Measurements from ENCODE around the gene TET1.
"Not testable (repeated sequence)": the region's sequence is repeated elsewhere in the genome, so short reads cannot be mapped to it uniquely, and the experiment has no call there.

The TET1 gene

DNA sequence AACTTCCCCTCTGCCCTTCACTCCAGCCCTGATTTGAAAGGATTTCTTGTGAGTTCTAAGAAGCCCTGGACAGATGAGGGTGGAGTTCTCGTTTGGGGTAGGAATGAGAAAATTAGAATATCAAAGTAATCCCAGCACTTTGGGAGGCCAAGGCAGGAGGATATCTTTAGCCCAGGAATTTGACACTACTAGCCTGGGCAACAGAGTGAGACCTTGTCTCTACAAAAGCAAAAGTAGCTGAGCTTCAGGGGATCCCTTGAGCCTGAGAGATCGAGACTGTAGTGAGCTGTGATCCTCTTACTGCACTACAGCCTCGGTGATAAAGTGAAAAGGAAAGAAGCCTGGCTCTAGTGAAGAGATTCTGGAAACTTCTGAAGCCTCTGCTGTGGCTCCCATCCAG, 76.2 kb downstream of the TET1 start:
- TF ChIP-seq MYC (IDR thresholded peaks at IDR 0.05; ENCODE audit: low read depth, low read length) (no peak), POLR2A (IDR thresholded peaks at IDR 0.05; ENCODE audit: extremely low read depth, insufficient read length) (no peak)
- TF ChIP-seq, protein P1, sequence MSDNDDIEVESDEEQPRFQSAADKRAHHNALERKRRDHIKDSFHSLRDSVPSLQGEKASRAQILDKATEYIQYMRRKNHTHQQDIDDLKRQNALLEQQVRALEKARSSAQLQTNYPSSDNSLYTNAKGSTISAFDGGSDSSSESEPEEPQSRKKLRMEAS (IDR thresholded peaks at IDR 0.05; ENCODE audit: low read depth, low read length), result no peak
- TF ChIP-seq, protein P2, sequence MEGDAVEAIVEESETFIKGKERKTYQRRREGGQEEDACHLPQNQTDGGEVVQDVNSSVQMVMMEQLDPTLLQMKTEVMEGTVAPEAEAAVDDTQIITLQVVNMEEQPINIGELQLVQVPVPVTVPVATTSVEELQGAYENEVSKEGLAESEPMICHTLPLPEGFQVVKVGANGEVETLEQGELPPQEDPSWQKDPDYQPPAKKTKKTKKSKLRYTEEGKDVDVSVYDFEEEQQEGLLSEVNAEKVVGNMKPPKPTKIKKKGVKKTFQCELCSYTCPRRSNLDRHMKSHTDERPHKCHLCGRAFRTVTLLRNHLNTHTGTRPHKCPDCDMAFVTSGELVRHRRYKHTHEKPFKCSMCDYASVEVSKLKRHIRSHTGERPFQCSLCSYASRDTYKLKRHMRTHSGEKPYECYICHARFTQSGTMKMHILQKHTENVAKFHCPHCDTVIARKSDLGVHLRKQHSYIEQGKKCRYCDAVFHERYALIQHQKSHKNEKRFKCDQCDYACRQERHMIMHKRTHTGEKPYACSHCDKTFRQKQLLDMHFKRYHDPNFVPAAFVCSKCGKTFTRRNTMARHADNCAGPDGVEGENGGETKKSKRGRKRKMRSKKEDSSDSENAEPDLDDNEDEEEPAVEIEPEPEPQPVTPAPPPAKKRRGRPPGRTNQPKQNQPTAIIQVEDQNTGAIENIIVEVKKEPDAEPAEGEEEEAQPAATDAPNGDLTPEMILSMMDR (IDR thresholded peaks at IDR 0.05; ENCODE audit: low read depth, low read length), result no peak
- no peak overlapping the region for H3K4me3 ChIP-seq (ENCODE audit: low read depth, low read length)
- DNase-seq (ENCODE audit: low read depth), result no peak

DNA sequence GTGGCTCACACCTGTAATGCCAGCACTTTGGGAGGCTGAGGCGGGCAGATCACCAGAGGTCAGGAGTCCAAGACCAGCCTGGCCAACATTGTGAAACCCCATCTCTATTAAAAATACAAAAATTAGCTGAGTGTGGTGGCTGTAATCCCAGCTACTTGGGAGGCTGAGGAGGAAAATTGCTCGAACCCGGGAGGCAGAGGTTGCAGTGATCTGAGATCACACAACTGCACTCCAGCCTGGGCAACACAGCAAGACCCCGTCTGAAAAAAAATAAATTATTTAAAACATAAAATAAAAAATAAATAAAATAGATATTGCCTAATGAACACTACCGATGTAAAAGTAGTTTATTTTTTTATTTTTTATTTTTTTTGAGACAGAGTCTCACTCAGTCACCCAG, 83.4 kb downstream of the TET1 start:
- DNase-seq (ENCODE audit: low read depth); H3K4me3 ChIP-seq (ENCODE audit: low read depth, low read length): not testable (repeated sequence)

DNA sequence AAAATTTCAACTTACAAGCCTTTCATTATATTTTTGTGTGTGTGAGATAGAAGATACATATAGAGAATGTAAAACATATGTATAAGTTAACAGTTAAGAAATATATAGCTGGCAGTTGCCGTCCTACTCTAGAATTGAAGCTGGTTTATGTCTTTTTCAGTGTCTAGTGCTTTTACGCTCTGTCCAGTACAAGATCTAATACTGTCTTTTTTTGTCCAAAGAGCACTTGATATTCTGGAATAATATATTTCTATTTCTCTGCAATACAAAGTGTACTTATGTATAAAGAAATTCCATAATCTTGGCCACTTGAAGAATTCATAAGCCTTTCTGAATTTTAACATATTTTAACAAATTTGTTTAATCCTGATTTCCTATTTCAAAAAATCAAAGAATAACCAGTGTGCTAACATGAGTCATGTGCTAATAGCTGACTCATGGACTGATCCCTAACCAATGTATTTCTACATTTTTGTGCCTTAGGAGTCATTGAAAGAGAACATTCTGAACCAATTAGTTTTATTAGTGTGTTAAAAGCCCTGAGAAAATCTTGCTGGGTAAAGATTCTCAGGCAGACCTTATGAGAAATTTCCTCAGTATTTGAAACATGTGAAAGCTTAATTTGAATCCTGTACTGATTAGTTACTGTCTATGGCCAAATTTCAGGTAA, 87.7 kb downstream of the TET1 start:
- peak; percentile 15 for DNase-seq (ENCODE audit: low read depth)
- H3K4me3 ChIP-seq (ENCODE audit: low read depth, low read length), result no peak overlapping the region
- TF ChIP-seq MYC (IDR thresholded peaks at IDR 0.05; ENCODE audit: low read depth, low read length) (no peak), POLR2A (IDR thresholded peaks at IDR 0.05; ENCODE audit: extremely low read depth, insufficient read length) (no peak)
- TF ChIP-seq, protein P2 (IDR thresholded peaks at IDR 0.05; ENCODE audit: low read depth, low read length), result no peak
- TF ChIP-seq, protein P1 (IDR thresholded peaks at IDR 0.05; ENCODE audit: low read depth, low read length), result no peak

DNA sequence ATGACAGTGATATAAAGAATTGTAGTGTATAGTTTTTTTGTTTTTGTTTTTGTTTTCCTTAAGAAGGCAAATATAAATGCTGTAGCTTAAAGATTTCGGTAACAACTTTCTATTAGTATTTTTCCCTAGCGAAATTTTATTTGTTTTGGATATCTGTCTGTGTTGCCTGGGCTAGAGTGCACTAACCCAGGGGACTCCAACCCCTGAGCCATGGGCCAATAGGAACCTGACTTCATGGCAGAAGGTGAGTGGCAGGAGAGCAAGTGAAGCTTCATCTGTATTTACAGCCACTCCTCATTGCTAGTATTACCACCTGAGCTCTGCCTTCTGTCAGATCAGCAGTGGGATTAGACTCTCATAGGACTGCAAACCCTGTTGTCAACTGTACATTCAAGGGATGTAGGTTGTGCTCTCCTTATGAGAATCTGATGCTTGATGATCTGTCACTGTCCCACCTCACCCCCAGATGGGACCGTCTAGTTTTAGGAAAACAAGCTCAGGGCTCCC, 95.5 kb downstream of the TET1 start:
- DNase-seq (ENCODE audit: low read depth), result no peak
- TF ChIP-seq, protein P1 (IDR thresholded peaks at IDR 0.05; ENCODE audit: low read depth, low read length), result no peak
- no peak for TF ChIP-seq MYC (IDR thresholded peaks at IDR 0.05; ENCODE audit: low read depth, low read length)
- TF ChIP-seq, protein P2 (IDR thresholded peaks at IDR 0.05; ENCODE audit: low read depth, low read length), result no peak
- no peak for TF ChIP-seq POLR2A (IDR thresholded peaks at IDR 0.05; ENCODE audit: extremely low read depth, insufficient read length)
- H3K4me3 ChIP-seq (ENCODE audit: low read depth, low read length), result no peak overlapping the region

DNA sequence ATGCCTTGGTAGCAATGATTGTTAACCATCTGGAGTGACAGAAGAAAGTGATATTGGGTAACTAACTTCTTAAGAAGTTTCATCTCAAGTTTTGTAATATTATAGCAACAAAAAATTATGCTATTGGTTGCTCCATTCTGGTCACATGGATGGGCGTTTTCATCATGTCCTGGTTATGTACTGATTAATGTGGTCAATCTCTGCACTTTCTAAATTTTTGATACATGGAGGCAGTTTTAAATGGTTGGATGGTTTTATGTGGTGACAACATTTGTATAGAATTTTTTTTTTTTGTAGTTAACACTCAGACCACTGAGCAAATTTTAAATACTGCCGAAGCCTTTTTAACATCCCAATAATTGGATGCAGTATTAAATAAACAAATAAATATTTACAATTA, 105.7 kb downstream of the TET1 start:
- TF ChIP-seq, protein P2 (IDR thresholded peaks at IDR 0.05; ENCODE audit: low read depth, low read length), result no peak
- TF ChIP-seq, protein P1 (IDR thresholded peaks at IDR 0.05; ENCODE audit: low read depth, low read length), result no peak
- no peak for TF ChIP-seq POLR2A (IDR thresholded peaks at IDR 0.05; ENCODE audit: extremely low read depth, insufficient read length)
- TF ChIP-seq MYC (IDR thresholded peaks at IDR 0.05; ENCODE audit: low read depth, low read length), result no peak
- DNase-seq (ENCODE audit: low read depth), result no peak
- H3K4me3 ChIP-seq (ENCODE audit: low read depth, low read length), result no peak overlapping the region

DNA sequence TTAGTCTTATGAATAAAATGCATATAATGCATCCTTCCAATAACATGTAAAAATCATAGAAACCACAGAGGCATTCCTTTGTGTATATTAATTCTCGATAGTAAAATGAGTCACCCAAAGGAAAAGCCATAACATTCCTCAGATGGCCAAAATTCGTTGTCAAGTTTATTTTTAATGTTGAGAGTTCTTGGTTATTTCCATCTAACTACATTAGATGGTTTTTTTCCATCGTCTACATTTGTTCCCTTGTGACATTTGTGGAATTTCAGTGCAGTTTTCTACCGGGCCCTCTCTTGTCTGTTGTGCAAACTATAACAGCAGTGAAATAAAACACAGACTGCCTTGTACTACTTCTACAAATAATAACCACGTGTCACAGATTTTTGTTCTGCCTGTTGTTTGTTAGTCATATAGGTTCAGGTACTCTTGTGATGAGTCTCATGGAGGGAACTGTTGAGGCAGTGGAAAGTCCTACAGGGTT, 106.2 kb downstream of the TET1 start:
- H3K4me3 ChIP-seq (ENCODE audit: low read depth, low read length), result no peak overlapping the region
- DNase-seq (ENCODE audit: low read depth), result no peak
- TF ChIP-seq MYC (IDR thresholded peaks at IDR 0.05; ENCODE audit: low read depth, low read length) (no peak), POLR2A (IDR thresholded peaks at IDR 0.05; ENCODE audit: extremely low read depth, insufficient read length) (no peak)
- TF ChIP-seq, protein P2 (IDR thresholded peaks at IDR 0.05; ENCODE audit: low read depth, low read length), result no peak
- TF ChIP-seq, protein P1 (IDR thresholded peaks at IDR 0.05; ENCODE audit: low read depth, low read length), result no peak

All from NB4 (cell line).